ENCODE data around the gene TSEN34. TPM values are rescaled to one million over a fixed set of nuclear protein-coding genes. Genes with fewer than 3 reads are reported as not detected.
"Not testable (repeated sequence)": the region's sequence is repeated elsewhere in the genome, so short reads cannot be mapped to it uniquely, and the experiment has no call there.

Gene TSEN34
- total RNA-seq, 2 experiments from 2014 or later, result 8.0 to 8.5 TPM

DNA sequence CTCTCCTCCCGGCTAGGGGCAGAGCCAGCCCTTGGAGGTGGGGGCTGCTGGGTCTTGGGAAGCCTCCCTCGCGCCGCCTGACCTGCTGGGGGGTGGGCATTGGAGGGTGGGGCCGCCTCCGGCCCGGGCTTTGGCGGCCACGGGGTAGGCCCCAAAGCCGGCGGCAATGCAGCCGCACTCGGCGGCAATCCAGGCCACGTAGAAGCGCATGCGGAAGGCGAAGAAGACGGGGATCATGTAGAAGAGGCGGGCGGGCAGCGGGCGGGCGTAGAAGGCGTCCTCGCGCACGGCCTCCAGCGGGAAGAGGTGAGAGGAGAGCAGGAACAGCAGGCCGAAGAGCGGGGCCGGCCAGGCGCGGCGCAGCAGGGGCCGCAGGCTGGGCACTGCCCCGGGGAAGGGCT is 10.4 kb upstream of the TSEN34 start:
- Mint-ChIP-seq H3K27ac (no peak overlapping the region), H3K36me3 (ENCODE audit: low read depth) (peaks cover 32% of the 10 kb centered on the region), H3K9me3 (no peaks in the 10 kb centered on the region), H3K4me1 (ENCODE audit: low read depth) (no peaks in the 10 kb centered on the region), H3K27me3 (ENCODE audit: low read depth) (no peaks in the 10 kb centered on the region), H3K4me3 (no peak overlapping the region)
- CTCF ChIA-PET, result no interaction called here
- no peak for DNase-seq
- intact Hi-C loops (cut with micrococcal nuclease), result no loop called here

DNA sequence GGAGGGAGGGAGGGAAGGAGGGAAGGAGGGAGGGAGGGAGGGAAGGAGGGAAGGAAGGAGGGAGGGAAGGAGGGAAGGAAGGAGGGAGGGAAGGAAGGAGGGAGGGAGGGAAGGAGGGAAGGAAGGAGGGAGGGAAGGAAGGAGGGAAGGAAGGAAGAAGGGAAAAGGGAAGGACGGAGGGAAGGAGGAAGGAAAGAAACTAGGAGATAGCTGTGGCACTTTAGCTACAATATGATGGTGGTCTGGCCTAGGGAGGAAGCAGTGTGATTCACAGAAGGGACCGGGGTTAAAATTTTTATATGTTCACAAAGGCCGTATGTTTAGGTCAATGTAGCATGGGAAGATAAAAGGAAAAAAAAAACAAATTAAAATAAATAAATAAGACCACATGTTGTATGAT is 9.2 kb upstream of the TSEN34 start:
- intact Hi-C loops (cut with micrococcal nuclease); CTCF ChIA-PET; H3K9me3 Mint-ChIP-seq; DNase-seq; H3K27me3 Mint-ChIP-seq (ENCODE audit: low read depth); H3K27ac Mint-ChIP-seq; H3K4me1 Mint-ChIP-seq (ENCODE audit: low read depth); H3K4me3 Mint-ChIP-seq: not testable (repeated sequence)
- H3K36me3 Mint-ChIP-seq (ENCODE audit: low read depth), result peaks cover 29% of the 10 kb centered on the region

DNA sequence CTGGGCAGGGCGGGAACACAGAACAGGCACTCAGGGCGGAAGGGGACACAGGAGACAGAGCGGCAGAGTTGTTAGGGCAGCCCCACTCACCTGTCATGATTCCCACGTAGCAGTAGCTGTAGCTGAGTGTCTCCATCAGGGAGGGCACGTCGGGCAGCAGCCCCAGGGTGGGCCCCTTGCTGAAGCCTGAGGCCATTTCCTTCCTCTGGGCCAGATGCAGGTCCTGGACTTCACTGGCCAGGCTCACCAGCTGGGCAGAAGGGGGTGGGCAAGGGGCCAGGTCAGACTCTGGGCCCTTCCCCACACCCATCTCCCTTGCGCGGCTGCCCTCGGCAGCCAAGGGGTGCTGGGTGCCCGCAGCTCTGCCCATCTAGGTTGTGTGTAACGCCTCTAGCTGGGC is 7.7 kb upstream of the TSEN34 start:
- intact Hi-C loops (cut with micrococcal nuclease), result no loop called here
- H3K27ac Mint-ChIP-seq, result no peak overlapping the region
- CTCF ChIA-PET, result no interaction called here

DNA sequence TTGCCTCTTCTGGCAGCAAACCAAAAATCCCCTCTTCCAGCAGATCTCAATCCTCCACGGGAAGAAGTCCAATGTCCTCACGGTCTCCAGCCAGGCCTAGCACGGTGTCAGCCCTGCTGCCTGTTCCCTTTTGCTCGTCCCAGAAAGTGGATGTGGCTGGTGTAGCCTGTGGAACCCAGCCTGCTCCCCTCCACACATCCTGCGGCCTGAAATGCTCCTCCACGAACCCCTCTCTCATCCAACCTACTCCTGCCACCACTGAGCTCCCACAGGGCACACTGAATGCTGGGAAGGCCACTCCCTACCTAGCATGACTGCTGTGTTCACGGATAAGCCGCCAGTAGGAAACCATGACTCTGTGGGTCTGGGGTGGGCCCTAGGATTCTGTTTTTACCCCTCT is 4.8 kb upstream of the TSEN34 start:
- Mint-ChIP-seq H3K27ac (no peak overlapping the region), H3K27me3 (ENCODE audit: low read depth) (no peaks in the 10 kb centered on the region), H3K36me3 (ENCODE audit: low read depth) (peaks cover 14% of the 10 kb centered on the region), H3K4me3 (no peak overlapping the region), H3K4me1 (ENCODE audit: low read depth) (peaks cover 14% of the 10 kb centered on the region), H3K9me3 (no peaks in the 10 kb centered on the region)
- CTCF ChIA-PET, result interaction anchor here (0.8 to 1.4 kb wide), 3 partner anchors 10 to 16 kb away, joined by 3 read pairs; no protein-coding TSS in a partner anchor
- no peak for DNase-seq
- intact Hi-C loops (cut with micrococcal nuclease), result no loop called here

More for the DNA sequence above, 7.7 kb upstream of the TSEN34 start:
- Mint-ChIP-seq H3K27me3 (ENCODE audit: low read depth) (no peaks in the 10 kb centered on the region), H3K4me3 (no peak overlapping the region), H3K4me1 (ENCODE audit: low read depth) (peaks cover 14% of the 10 kb centered on the region), H3K9me3 (no peaks in the 10 kb centered on the region), H3K36me3 (ENCODE audit: low read depth) (peaks cover 24% of the 10 kb centered on the region)
- no peak for DNase-seq

DNA sequence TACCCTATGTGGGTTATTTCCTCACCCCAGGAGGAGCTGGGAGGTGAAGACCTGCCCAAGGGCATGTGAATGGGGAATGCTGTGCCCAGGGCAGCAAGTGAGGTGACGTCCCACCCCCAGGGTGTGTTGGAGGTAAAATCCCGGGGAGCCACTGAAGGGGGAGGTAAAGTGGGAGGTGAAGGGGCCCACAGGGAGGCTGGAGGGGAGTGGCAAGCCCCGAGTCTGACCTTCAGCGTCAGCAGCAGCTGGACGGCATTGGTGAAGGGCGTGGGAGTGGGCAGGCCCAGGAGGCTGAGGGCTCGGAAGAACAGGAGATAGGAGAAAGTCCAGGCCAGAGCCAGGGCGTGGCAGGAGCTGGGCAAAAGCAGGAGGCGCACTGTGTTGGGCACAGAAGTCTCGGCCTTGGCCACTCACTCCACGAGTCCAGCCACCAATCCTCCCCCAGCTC is 4.2 kb upstream of the TSEN34 start:
- H3K36me3 Mint-ChIP-seq (ENCODE audit: low read depth), result peaks cover 14% of the 10 kb centered on the region
- H3K4me1 Mint-ChIP-seq (ENCODE audit: low read depth), result peaks cover 18% of the 10 kb centered on the region
- peak overlapping the region; percentile 24 for H3K27ac Mint-ChIP-seq
- CTCF ChIA-PET, result interaction anchor here (1.2 to 1.4 kb wide), 2 partner anchors 11 to 13 kb away, joined by 3 read pairs; no protein-coding TSS in a partner anchor
- H3K9me3 Mint-ChIP-seq, result no peaks in the 10 kb centered on the region
- intact Hi-C loops (cut with micrococcal nuclease), result no loop called here
- H3K4me3 Mint-ChIP-seq, result peak overlapping the region; percentile 82
- DNase-seq, result no peak
- no peaks in the 10 kb centered on the region for H3K27me3 Mint-ChIP-seq (ENCODE audit: low read depth)

DNA sequence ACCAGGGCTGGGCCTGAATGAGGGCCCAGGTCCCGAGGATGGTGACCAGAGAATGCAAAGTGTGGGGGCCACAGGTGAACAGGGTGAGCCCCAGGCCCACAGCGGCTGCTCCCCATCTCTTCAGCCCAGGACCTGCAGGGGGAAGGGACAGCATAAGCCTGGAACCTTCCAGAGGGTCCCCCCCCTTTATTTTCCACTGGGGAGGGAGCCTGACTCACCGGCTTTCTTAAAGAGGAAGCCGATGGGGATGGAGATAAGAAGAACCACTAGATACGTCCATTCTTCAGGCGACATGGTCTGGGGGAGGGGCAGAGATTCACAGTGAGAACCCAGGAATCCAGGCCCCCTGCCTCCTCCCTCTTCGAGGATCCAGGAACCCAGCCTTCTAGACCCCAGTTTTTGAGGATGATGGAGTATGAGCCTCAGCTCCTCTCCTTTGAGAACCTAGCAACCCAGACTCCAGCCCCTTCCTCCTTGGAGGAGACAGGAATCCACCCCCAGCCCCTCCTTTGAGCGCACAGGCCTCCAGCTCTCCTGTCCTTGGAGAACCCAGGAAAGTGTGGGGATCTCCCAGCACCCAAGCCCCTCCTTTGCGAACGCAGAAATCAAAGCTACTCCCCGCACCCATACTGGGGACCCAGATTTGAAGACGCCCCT is 2.8 kb upstream of the TSEN34 start:
- peak overlapping the region; percentile 82 for H3K4me3 Mint-ChIP-seq
- peak; percentile 60 for DNase-seq
- H3K27ac Mint-ChIP-seq, result peak overlapping the region; percentile 81
- H3K4me1 Mint-ChIP-seq (ENCODE audit: low read depth), result peaks cover 30% of the 10 kb centered on the region
- no peaks in the 10 kb centered on the region for H3K9me3 Mint-ChIP-seq
- H3K36me3 Mint-ChIP-seq (ENCODE audit: low read depth), result peaks cover 22% of the 10 kb centered on the region
- intact Hi-C loops (cut with micrococcal nuclease), result no loop called here
- no peaks in the 10 kb centered on the region for H3K27me3 Mint-ChIP-seq (ENCODE audit: low read depth)
- CTCF ChIA-PET, result interaction anchor here (0.6 to 1.6 kb wide), 5 partner anchors 13 to 1033 kb away, joined by 3 to 4 read pairs (median 3); partner anchors contain the start of gene CNOT3

DNA sequence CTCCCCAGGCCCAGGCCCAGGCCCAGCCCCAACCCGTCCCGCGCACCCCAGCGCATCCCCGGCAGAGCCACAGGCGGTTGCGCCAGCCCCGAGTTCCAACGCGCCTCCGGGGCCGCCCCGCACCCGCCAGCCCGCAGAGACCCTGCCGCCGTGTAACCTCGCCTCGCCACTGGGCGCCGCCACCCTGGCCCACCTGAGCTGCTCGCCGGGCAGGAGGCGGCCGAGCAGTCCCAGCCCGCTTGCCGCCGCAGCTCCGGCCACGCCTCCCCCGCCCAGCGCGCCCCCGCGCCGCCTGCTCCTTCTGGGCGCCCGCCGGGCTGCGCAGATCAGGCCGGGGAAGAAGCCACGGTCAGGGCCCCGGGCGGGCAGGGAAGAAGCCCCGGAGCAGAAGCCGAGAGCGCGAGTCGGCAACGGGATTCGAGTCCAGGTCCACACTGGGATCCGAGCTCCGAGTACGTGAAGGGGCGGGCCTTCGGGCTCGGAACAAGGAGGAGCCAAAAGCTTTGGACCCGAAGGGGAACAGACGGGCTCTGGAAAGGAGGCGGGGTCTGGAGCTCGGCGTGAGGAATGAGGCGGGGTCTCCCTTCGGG is 1.9 kb upstream of the TSEN34 start, which contains the start of gene MBOAT7:
Gene MBOAT7, minus strand, starts transcription at position 436 of the 590 bp plus-strand sequence. CDS start 1,072 bp downstream, outside the sequence.
- peaks cover 21% of the 10 kb centered on the region for H3K36me3 Mint-ChIP-seq (ENCODE audit: low read depth)
- H3K4me1 Mint-ChIP-seq (ENCODE audit: low read depth), result peaks cover 31% of the 10 kb centered on the region
- peak within 1 kb of the TSS; percentile 82 for H3K4me3 Mint-ChIP-seq
- CTCF ChIA-PET, result interaction anchor here (0.5 to 1.6 kb wide), 6 partner anchors 24 to 164 kb away, joined by 3 to 7 read pairs (median 4); partner anchors contain the start of genes CNOT3 and LENG1
- no peaks in the 10 kb centered on the region for H3K9me3 Mint-ChIP-seq
- H3K27me3 Mint-ChIP-seq (ENCODE audit: low read depth), result no peaks in the 10 kb centered on the region
- H3K27ac Mint-ChIP-seq, result peak within 1 kb of the TSS; percentile 96
- peak; percentile 70 for DNase-seq
- intact Hi-C loops (cut with micrococcal nuclease), result no loop called here

DNA sequence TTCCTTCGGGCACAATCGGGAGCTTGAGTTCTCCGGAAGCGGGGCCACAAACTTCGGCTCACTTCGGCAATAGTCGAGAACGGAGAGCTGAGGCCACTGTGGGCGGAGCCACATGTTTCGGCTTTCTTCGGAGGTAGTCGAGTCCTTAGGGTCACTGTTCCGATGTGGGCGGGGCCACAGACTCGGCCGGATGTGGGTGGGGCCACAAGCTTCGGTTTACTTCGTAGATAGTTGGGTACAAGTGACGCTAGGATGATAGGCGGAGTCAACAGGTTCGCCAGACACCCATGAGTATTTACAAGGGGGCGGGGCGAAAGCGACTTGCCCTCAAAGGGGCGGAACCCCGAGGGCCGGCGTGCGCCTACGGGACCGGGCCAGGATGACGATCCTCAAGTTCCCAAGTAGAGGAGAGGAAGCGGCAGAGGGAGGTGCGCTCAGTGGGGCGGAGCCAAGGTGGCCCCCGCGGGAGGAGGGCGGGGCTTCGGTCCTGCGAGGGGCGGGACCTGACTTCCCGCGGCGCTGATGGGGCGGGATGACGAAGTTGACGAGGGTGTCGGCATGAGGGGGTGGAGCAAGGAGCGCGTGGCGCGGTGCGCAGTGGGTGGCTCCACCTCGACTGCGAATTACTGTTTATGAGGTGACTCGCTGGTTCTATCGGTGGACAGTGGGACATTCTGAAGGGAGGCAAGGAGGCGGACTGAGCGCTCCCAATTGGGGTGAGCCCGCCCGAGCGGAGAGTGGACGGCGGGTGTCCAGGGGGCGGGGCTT is 1.2 kb upstream of the TSEN34 start:
- Mint-ChIP-seq H3K36me3 (ENCODE audit: low read depth) (peaks cover 21% of the 10 kb centered on the region), H3K4me1 (ENCODE audit: low read depth) (peaks cover 31% of the 10 kb centered on the region), H3K4me3 (peak overlapping the region; percentile 82), H3K27ac (peak overlapping the region; percentile 96), H3K9me3 (no peaks in the 10 kb centered on the region), H3K27me3 (ENCODE audit: low read depth) (no peaks in the 10 kb centered on the region)
- CTCF ChIA-PET, result interaction anchor here (0.5 to 1.6 kb wide), 7 partner anchors 18 to 165 kb away, joined by 3 to 7 read pairs (median 3); partner anchors contain the start of genes CNOT3 and LENG1
- DNase-seq, result peak; percentile 100
- intact Hi-C loops (cut with micrococcal nuclease), result loop anchor here (1.0 to 2.0 kb wide), 9 partner anchors 10 to 1465 kb away; partner anchors contain the start of genes CNOT3, LENG1, LENG8 and MYADM

DNA sequence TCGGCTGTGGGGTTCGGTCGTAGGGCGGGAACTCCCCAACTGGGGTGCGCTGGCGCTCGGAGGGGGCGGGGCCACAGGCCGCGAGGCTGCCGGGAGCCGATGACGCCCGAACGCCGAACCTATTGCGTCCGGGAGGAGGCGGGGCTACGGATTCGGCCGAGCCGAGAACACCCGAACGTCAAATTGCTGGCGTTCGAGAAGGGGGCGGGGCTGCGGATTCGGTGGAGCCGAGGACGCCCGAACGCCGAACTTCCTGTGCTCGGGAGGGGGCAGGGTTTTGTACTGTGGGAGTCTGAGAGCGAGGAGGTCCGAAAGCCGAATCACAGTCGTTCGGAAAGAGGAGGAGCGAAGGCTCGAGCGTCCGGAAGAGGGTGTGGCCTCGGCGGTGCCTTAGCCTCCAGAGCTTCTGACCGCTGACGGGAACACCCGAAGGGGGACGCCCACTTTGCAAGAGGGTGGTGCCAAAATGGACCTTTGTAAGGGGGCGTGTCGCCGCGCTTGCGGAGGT is 551 bp upstream of the TSEN34 start:
- peaks cover 17% of the 10 kb centered on the region for H3K36me3 Mint-ChIP-seq (ENCODE audit: low read depth)
- H3K4me1 Mint-ChIP-seq (ENCODE audit: low read depth), result peaks cover 31% of the 10 kb centered on the region
- DNase-seq, result peak; percentile 100
- no peaks in the 10 kb centered on the region for H3K27me3 Mint-ChIP-seq (ENCODE audit: low read depth)
- intact Hi-C loops (cut with micrococcal nuclease), result loop anchor here (1.0 to 2.0 kb wide), 9 partner anchors 10 to 1464 kb away; partner anchors contain the start of genes CNOT3, LENG1, LENG8 and MYADM
- CTCF ChIA-PET, result interaction anchor here (0.7 kb wide), 1 partner anchor 17 kb away, joined by 3 read pairs; no protein-coding TSS in a partner anchor
- H3K4me3 Mint-ChIP-seq, result peak overlapping the region; percentile 82
- peak overlapping the region; percentile 96 for H3K27ac Mint-ChIP-seq
- H3K9me3 Mint-ChIP-seq, result no peaks in the 10 kb centered on the region

DNA sequence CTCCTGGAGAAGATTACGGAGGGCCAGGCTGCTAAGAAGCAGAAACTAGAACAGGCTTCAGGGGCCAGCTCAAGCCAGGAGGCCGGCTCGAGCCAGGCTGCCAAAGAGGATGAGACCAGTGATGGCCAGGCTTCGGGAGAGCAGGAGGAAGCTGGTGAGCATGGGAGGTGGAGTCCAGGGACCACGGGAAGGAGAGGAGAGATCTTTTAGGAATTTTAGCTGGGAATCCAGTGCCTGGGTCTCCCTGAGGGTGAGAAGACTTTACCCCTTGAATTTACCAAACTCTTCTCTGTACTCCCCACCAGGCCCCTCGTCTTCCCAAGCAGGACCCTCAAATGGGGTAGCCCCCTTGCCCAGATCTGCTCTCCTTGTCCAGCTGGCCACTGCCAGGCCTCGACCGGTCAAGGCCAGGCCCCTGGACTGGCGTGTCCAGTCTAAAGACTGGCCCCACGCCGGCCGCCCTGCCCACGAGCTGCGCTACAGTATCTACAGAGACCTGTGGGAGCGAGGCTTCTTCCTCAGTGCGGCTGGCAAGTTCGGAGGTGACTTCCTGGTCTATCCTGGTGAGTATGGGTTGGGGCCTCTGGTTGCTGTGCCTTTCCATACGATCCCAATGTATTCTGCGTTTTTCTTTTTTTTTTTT is 824 bp downstream of the TSEN34 start:
- Mint-ChIP-seq H3K4me1 (ENCODE audit: low read depth) (peaks cover 31% of the 10 kb centered on the region), H3K36me3 (ENCODE audit: low read depth) (peaks cover 14% of the 10 kb centered on the region), H3K27me3 (ENCODE audit: low read depth) (no peaks in the 10 kb centered on the region), H3K27ac (peak overlapping the region; percentile 75), H3K4me3 (peak overlapping the region; percentile 82), H3K9me3 (no peaks in the 10 kb centered on the region)
- DNase-seq, result no peak
- intact Hi-C loops (cut with micrococcal nuclease), result loop anchor here (2.0 kb wide), 4 partner anchors 17 to 1463 kb away; partner anchors contain the start of genes LENG8, MYADM and U2AF2
- CTCF ChIA-PET, result no interaction called here

DNA sequence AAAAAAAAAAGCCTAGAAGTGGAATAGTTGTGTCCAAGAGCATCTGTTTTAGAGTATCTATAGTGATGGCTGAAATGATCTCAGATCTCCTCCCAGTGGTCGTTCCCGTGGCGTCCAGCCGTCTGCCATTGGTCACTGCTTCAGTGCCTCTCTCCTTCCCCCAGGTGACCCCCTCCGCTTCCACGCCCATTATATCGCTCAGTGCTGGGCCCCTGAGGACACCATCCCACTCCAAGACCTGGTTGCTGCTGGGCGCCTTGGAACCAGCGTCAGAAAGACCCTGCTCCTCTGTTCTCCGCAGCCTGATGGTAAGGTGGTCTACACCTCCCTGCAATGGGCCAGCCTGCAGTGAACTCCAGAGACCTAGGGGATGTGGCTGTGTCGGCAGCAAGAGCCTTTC is 1.9 kb downstream of the TSEN34 start:
- H3K9me3 Mint-ChIP-seq, result no peaks in the 10 kb centered on the region
- peaks cover 11% of the 10 kb centered on the region for H3K36me3 Mint-ChIP-seq (ENCODE audit: low read depth)
- intact Hi-C loops (cut with micrococcal nuclease), result no loop called here
- H3K4me3 Mint-ChIP-seq, result no peak overlapping the region
- no peak for DNase-seq
- no peak overlapping the region for H3K27ac Mint-ChIP-seq
- CTCF ChIA-PET, result no interaction called here
- H3K4me1 Mint-ChIP-seq (ENCODE audit: low read depth), result peaks cover 21% of the 10 kb centered on the region
- H3K27me3 Mint-ChIP-seq (ENCODE audit: low read depth), result no peaks in the 10 kb centered on the region
